ENCODE data around the gene TCEA3.

Gene TCEA3

DNA sequence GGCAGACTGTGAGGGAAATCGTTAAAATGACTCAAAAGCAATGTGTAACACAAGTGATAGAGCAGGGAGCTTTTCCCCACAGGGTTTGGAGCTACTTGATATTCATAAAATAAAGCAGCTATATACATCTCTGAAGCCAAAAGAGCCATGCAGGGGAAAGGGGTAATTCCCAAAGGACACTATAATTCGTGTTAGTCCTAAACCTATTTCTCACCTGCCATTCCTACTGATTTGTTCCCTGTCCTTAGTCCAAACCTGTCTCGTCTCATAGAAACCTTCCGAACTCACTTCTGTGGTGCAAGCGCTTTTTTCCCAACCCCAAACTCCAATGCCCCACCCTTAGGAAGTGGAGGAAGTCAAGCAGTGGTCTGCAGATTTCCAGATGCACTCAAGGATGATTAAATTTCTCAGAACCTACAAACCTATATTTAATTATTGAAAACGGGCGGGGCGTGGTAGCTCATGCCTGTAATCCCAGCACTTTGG is 79.5 kb downstream of the TCEA3 start:
- Histone ChIP-seq H3K4me3 (replicated peaks; ENCODE audit: insufficient read depth, low read length) (peak overlapping the region; percentile 49), H3K27me3 (ENCODE audit: insufficient read depth, poor library complexity, severe bottlenecking) (no peaks in the 10 kb centered on the region), H3K27ac (replicated peaks) (peak overlapping the region; percentile 95)
- no peak for DNase-seq (ENCODE audit: low read depth in 1 of 2, low spot score in 1 of 2)
- TF ChIP-seq GABPA (IDR thresholded peaks at IDR 0.05; ENCODE audit: low read depth), result no peak
- TF ChIP-seq CTCF (IDR thresholded peaks at IDR 0.05; ENCODE audit: insufficient read depth, low read length), result no peak
- no peak for TF ChIP-seq REST (IDR thresholded peaks at IDR 0.05; ENCODE audit: insufficient replicate concordance, low read depth)
- no peak for TF ChIP-seq POLR2AphosphoS5 (IDR thresholded peaks at IDR 0.05; ENCODE audit: low read depth)
- TF ChIP-seq SPI1 (IDR thresholded peaks at IDR 0.05; ENCODE audit: borderline replicate concordance, low read depth), result no peak

DNA sequence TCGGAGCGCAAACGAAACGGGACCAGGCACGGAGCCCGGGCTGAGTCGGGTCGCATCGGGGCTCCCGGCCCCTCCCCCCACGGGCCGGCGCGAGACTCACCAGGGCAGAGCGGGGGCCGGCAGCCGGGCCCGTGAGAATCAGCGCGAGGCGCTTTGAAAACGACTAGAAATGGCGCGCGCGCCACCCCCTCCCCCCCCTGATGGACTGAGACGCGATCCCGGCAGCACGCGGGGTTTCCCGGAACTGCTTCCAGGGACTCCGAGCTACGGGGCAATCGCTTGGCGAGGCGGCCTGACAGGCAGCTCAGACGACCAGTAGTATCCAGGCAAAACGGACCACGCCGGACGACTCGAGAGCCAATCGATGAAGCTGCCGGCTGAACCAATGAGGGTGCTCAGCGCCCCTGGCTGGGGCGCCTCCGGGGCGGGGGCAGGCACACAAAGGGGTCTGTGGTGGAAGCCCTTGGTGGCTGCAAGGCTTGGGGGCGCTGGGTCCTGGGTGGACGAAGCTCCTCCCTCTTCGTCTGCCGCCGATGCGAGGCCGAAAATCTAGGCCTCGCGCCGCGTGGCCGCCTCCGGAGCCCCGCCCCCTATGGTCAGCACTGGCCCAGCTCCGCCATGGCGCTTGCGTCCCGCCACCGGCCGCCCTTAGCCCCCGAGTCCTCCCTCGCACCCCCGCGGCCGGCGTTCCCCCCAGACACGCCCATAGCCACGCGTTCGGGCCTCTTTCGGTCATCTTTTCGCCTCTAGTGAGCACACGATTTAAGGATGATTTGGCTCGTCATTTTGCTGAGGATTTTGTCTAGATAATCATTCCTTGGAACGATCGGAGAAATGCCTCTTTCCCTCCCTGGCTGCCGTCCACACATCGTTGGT is 80.2 kb downstream of the TCEA3 start, which contains the start of gene HNRNPR:
Gene HNRNPR (minus strand): TSS at position 174 of the 876 bp plus-strand sequence. CDS start 3,276 bp downstream, outside the sequence.
- peak within 1 kb of the TSS; percentile 68 for H3K4me3 ChIP-seq (replicated peaks; ENCODE audit: insufficient read depth, low read length)
- TF ChIP-seq REST (IDR thresholded peaks at IDR 0.05; ENCODE audit: insufficient replicate concordance, low read depth) (peak; percentile 58), POLR2AphosphoS5 (IDR thresholded peaks at IDR 0.05; ENCODE audit: low read depth) (peak; percentile 69), CTCF (IDR thresholded peaks at IDR 0.05; ENCODE audit: insufficient read depth, low read length) (no peak)
- H3K27me3 ChIP-seq (ENCODE audit: insufficient read depth, poor library complexity, severe bottlenecking), result no peaks in the 10 kb centered on the region
- peak; percentile 100 for DNase-seq (ENCODE audit: low read depth in 1 of 2, low spot score in 1 of 2)
- peak within 1 kb of the TSS; percentile 95 for H3K27ac ChIP-seq (replicated peaks)

GRCh38 chr1:23343221-23344110 is 81.1 kb downstream of the TCEA3 start:
- peak in 1 of 2 experiments; percentile 51 for DNase-seq (ENCODE audit: low read depth in 1 of 2, low spot score in 1 of 2)
- TF ChIP-seq GABPA (IDR thresholded peaks at IDR 0.05; ENCODE audit: low read depth) (no peak), POLR2AphosphoS5 (IDR thresholded peaks at IDR 0.05; ENCODE audit: low read depth) (no peak; the same call in 1 of the 2 replicates), SPI1 (IDR thresholded peaks at IDR 0.05; ENCODE audit: borderline replicate concordance, low read depth) (no peak), CTCF (IDR thresholded peaks at IDR 0.05; ENCODE audit: insufficient read depth, low read length) (no peak), REST (IDR thresholded peaks at IDR 0.05; ENCODE audit: insufficient replicate concordance, low read depth) (no peak)
- Histone ChIP-seq H3K27me3 (ENCODE audit: insufficient read depth, poor library complexity, severe bottlenecking) (no peaks in the 10 kb centered on the region), H3K27ac (replicated peaks) (peak overlapping the region; percentile 95), H3K4me3 (replicated peaks; ENCODE audit: insufficient read depth, low read length) (peak overlapping the region; percentile 68)

Measured in HL-60 (cell line).